ENCODE measurements around the gene C15orf39.

The C15orf39 gene

GRCh38 chr15:75174102-75174501, 27.6 kb upstream of the C15orf39 start:
- no peak for FAIRE-seq

GRCh38 chr15:75174729-75175128, 27.0 kb upstream of the C15orf39 start:
- no peak for FAIRE-seq

GRCh38 chr15:75176396-75176761, 25.3 kb upstream of the C15orf39 start:
- no peak for FAIRE-seq

- no peak for FAIRE-seq
Measured at GRCh38 chr15:75177360-75178071, 24.2 kb upstream of the C15orf39 start.

- FAIRE-seq = no peak
Measured at GRCh38 chr15:75178171-75178937, 23.3 kb upstream of the C15orf39 start.

GRCh38 chr15:75178938-75179745, 22.5 kb upstream of the C15orf39 start:
- no peak for FAIRE-seq

- FAIRE-seq = no peak
Measured at GRCh38 chr15:75179746-75180140, 21.9 kb upstream of the C15orf39 start.

GRCh38 chr15:75181780-75182179, 19.9 kb upstream of the C15orf39 start:
- FAIRE-seq = no peak

GRCh38 chr15:75182187-75183131, 19.2 kb upstream of the C15orf39 start:
- FAIRE-seq = no peak

- no peak for FAIRE-seq
Measured at GRCh38 chr15:75185271-75186029, 16.2 kb upstream of the C15orf39 start.

GRCh38 chr15:75186044-75186443, 15.6 kb upstream of the C15orf39 start:
- FAIRE-seq = no peak

- no peak for FAIRE-seq
Measured at GRCh38 chr15:75188499-75188898, 13.2 kb upstream of the C15orf39 start.

- FAIRE-seq = no peak
Measured at GRCh38 chr15:75191235-75191634, 10.4 kb upstream of the C15orf39 start.

- FAIRE-seq = no peak
Measured at GRCh38 chr15:75192307-75192706, 9.4 kb upstream of the C15orf39 start.

GRCh38 chr15:75193272-75193671, 8.4 kb upstream of the C15orf39 start:
- FAIRE-seq = no peak

- no peak for FAIRE-seq
Measured at GRCh38 chr15:75193976-75194375, 7.7 kb upstream of the C15orf39 start.

GRCh38 chr15:75194397-75194796, 7.3 kb upstream of the C15orf39 start:
- FAIRE-seq = no peak

- no peak for FAIRE-seq
Measured at GRCh38 chr15:75195122-75195765, 6.4 kb upstream of the C15orf39 start.

- FAIRE-seq = no peak
Measured at GRCh38 chr15:75195766-75196241, 5.9 kb upstream of the C15orf39 start.

GRCh38 chr15:75197062-75197630, 4.5 kb upstream of the C15orf39 start:
- no peak for FAIRE-seq
